Prostate gland (tissue), 2 donors: ENCODE data around the gene PAX6. TPM values are rescaled to one million over a fixed set of nuclear protein-coding genes. Genes with fewer than 3 reads are reported as not detected.

Experiments used
- DNase-seq: peaks from one replicate; pipeline ENCODE4 v3.0.0-alpha.2; 2019; ENCODE audit warnings: low spot score
- H3K27ac ChIP-seq, 2 donors: fragments of 200-600 bp; sonication (generic); 2 replicates each; pipeline ENCODE4 v1.5.1; 2017 to 2019
- H3K27me3 ChIP-seq: fragments of 200-600 bp; sonication (generic); replicated peaks from 2 replicates; pipeline ENCODE4 v1.5.1; 2019; ENCODE audit not compliant: insufficient read depth
- H3K36me3 ChIP-seq, 2 donors: fragments of 200-600 bp; sonication (generic); 1 replicate in 1 of 2; 2 replicates in 1 of 2; pipeline versions ENCODE4 v1.5.1 to v1.8.1; 2017 to 2019
- H3K4me1 ChIP-seq: fragments of 200-600 bp; sonication (generic); replicated peaks from 2 replicates; pipeline ENCODE4 v1.5.1; 2019
- H3K4me3 ChIP-seq, 2 donors: fragments of 200-600 bp; sonication (generic); 2 replicates each; pipeline ENCODE4 v1.5.1; 2017 to 2019
- H3K9me3 ChIP-seq: fragments of 200-600 bp; sonication (generic); 2 replicates; pipeline ENCODE4 v1.5.1; 2017
- CTCF ChIP-seq, 4 experiments: fragments of 200-600 bp in 2 of 4; fragments of 450-650 bp in 2 of 4; sonication (generic) in 2 of 4; IDR thresholded peaks; 1 replicate in 3 of 4; 2 replicates in 1 of 4; pipeline ENCODE4 v1.5.1; 2016 to 2019; ENCODE audit warnings: antibody characterized with exemption in 4 of 4, mild to moderate bottlenecking in 2 of 4, moderate library complexity in 2 of 4
- POLR2A ChIP-seq: fragments of 450-650 bp; IDR thresholded peaks from one replicate; pipeline ENCODE4 v1.6.1; 2016; ENCODE audit warnings: antibody characterized with exemption, mild to moderate bottlenecking
- POLR2AphosphoS5 ChIP-seq: sonication (generic); formaldehyde crosslinking; IDR thresholded peaks from one replicate; pipeline ENCODE4 v1.6.1; 2017; ENCODE audit warnings: antibody characterized with exemption
- WGBS: methylation state at CpG from one replicate; pipeline ENCODE4 v1.1.5; 2018; 5-methylcytosine and 5-hydroxymethylcytosine counted together
- intact Hi-C: fragments of 100-400 bp; cut with DNase I; formaldehyde crosslinking; loops from one replicate; pipeline ENCODE4 v1.14.2; 2022
- total RNA-seq, 2 donors: library from RNA; depleted of rRNA; stranded (reverse); fragments of >200 nt; gene quantifications; one replicate each; pipeline ENCODE4 v1.1.0, GENCODE V29; 2016

The PAX6 gene
- total RNA-seq, 2 donors from 2014 or later: 0.80 TPM; not detected in 1

DNA sequence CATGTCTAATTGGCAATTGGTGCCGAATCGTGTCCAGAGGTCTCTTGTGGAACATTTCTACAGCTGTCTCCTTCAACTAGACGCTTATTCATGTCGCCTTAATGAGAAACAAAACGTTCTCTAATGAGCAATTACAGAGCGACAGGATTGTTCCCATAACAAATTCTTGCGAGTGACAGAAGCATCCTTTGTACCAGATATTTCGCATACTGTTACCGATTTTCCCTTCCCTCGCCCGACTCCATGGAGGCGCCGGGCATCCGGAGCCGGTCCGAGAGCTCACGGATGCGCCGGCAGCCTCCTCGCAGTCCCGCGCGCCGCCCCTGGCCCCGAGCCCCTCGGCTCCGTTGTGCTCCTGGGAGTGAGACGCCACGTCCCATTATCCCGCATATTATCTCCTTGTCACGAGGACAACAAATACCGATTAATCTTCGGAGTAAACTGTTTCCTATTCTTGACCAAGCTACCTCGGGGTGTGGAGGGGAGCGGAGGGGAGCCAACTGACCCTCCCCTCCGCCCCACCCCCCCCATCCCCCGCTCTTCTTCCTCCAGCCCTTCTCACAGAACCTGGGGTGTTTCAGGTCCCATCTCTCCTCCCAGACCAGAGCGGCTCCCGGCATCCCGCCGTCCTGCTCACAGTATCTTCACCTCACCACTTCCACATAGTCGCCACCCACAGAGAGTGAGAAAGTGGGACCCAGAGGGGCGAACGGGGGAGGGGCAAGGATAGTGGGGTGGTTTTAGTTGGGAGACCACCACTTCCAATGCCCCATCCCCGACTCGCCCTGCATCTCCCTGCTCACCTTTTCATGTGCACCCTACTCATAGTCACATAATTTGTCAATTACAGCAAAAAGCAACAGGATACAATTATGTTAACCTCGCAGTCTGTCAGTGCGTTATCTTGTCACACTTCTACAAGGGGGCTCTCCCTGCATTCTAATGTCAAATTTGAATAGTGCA, 11.4 kb downstream of the PAX6 start:
- Histone ChIP-seq H3K27ac (no peak overlapping the region), H3K9me3 (no peaks in the 10 kb centered on the region), H3K27me3 (peaks cover 39% of the 10 kb centered on the region), H3K36me3 (no peaks in the 10 kb centered on the region), H3K4me3 (no peak overlapping the region), H3K4me1 (no peaks in the 10 kb centered on the region)
- WGBS: 8% methylated on average over 48 of the region's 48 CpGs
- DNase-seq: no peak
- TF ChIP-seq POLR2AphosphoS5 (no peak), CTCF (IDR thresholded peaks at IDR 0.05) (no peak), POLR2A (no peak)
- intact Hi-C loops: no loop called here

DNA sequence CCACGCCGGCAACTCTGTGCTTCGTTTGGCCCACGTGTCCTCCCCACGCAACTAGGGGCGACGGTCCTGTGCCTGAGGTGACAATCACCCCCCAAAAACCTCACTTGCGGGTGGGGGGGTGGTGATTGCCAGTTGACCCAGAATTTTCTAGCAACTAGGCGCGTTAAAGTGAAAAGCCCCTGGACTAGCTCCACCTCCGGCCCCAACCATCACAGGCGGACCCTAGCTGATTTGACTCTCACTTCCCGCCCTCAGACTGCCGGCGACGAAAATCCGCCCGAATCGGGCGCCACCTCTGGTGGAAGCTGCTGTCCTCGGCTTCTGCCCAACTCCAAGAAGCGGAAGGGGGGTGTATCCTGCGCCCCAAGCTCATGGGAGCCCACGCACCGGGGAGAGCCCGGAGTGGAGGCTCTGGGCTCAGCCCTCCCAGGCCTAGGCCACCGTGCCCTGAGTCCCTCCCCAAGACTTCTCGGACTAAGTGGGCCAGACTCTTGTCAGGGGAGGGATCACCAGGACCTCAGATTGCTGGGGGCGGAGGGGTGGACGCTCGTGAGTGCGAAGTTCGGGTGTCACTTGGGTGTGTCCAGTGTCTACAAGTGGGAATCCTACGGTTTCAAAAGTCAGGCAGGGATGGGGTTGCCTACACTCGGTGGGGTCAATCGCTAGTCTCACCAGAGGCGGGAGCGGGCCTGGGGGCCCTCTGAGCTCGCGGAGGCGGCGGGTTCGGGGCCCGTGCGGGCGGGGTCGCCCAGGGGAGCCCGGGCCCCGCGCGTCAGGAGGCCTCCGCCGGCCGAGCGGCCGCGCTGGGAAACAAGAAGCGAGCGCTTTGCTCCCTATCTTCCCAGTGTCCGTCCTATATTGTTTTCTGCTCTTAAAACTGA, 12.3 kb downstream of the PAX6 start:
- no peak for TF ChIP-seq POLR2AphosphoS5
- no peak for TF ChIP-seq CTCF (IDR thresholded peaks at IDR 0.05)
- no peak for TF ChIP-seq POLR2A
- H3K27me3 ChIP-seq: peaks cover 30% of the 10 kb centered on the region
- intact Hi-C loops: no loop called here
- WGBS: 3% methylated on average over 59 of the region's 60 CpGs
- no peaks in the 10 kb centered on the region for H3K9me3 ChIP-seq
- H3K36me3 ChIP-seq: no peaks in the 10 kb centered on the region
- H3K4me3 ChIP-seq: no peak overlapping the region
- no peak overlapping the region for H3K27ac ChIP-seq
- DNase-seq: no peak
- H3K4me1 ChIP-seq: no peaks in the 10 kb centered on the region

DNA sequence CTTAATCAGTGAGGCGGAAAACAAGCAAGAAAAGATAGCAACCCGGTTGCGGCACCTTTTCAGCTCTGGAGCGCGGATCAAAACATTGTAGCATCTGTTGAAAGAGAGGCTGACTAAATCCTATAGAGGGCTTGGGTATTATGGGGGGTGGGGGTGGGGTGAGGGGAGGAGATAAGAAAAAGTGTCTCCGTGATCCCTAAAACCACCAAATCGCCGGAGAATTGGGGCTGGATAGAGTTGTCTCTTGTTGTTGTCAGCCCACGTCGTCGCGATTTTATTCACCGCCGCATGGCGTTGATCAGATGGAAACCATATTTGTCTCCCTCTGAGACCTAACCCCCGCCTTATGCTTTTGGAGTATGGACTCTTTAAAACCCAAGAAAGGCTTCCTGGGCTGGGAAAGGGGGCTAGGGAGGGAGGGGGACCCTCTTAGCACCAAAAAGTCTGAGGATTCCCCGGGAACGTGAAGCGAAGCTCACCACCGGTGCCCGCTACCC, 13.0 kb downstream of the PAX6 start:
- Histone ChIP-seq H3K4me1 (no peaks in the 10 kb centered on the region), H3K4me3 (no peak overlapping the region), H3K36me3 (no peaks in the 10 kb centered on the region), H3K9me3 (no peaks in the 10 kb centered on the region), H3K27ac (no peak overlapping the region), H3K27me3 (peaks cover 27% of the 10 kb centered on the region)
- intact Hi-C loops: no loop called here
- TF ChIP-seq CTCF (IDR thresholded peaks at IDR 0.05): no peak
- no peak for TF ChIP-seq POLR2A
- no peak for TF ChIP-seq POLR2AphosphoS5
- DNase-seq: no peak
- 8% methylated on average over 21 of the region's 21 CpGs for WGBS

GRCh38 chr11:31797190-31798056, 13.7 kb downstream of the PAX6 start:
- DNase-seq: no peak
- no peak overlapping the region for H3K4me3 ChIP-seq
- no peaks in the 10 kb centered on the region for H3K4me1 ChIP-seq
- WGBS: 14% methylated on average over 31 of the region's 31 CpGs
- intact Hi-C loops: no loop called here
- H3K27ac ChIP-seq: no peak overlapping the region
- H3K36me3 ChIP-seq: no peaks in the 10 kb centered on the region
- no peaks in the 10 kb centered on the region for H3K9me3 ChIP-seq
- TF ChIP-seq CTCF (IDR thresholded peaks at IDR 0.05) (no peak), POLR2AphosphoS5 (no peak), POLR2A (no peak)
- H3K27me3 ChIP-seq: peaks cover 23% of the 10 kb centered on the region
